Skeletal muscle tissue (tissue), 4 donors: ENCODE measurements around the gene ADAMTS12. TPM values are rescaled to one million over a fixed set of nuclear protein-coding genes. Genes with fewer than 3 reads are reported as not detected.
A peak's percentile ranks its signal among the peaks of the same experiment; 100 is the strongest.

ENCODE experiments used
- H3K27ac ChIP-seq: one replicate; pipeline ENCODE4 v1.7.0; 2013; ENCODE audit warnings: mild to moderate bottlenecking, low read depth, low read length, inconsistent platforms
- H3K27me3 ChIP-seq, 3 donors: one replicate each; pipeline ENCODE4 v1.7.0; 2013; ENCODE audit warnings: low read length in 3 of 3; ENCODE audit not compliant: control insufficient read depth in 3 of 3, insufficient read depth in 3 of 3
- H3K36me3 ChIP-seq, 3 donors: one replicate each; pipeline ENCODE4 v1.7.0; 2013; ENCODE audit warnings: low read length in 3 of 3; ENCODE audit not compliant: control insufficient read depth in 3 of 3, insufficient read depth in 3 of 3
- H3K4me1 ChIP-seq, 3 donors: one replicate each; pipeline ENCODE4 v1.7.0; 2013; ENCODE audit warnings: low read length in 3 of 3, mild to moderate bottlenecking in 3 of 3; ENCODE audit not compliant: control insufficient read depth in 3 of 3, insufficient read depth in 3 of 3
- H3K4me3 ChIP-seq, 3 donors: one replicate each; pipeline ENCODE4 v1.7.0; 2013; ENCODE audit warnings: low read length in 3 of 3
- H3K9ac ChIP-seq, 3 donors: one replicate each; pipeline ENCODE4 v1.7.0; 2013; ENCODE audit warnings: low read length in 3 of 3, mild to moderate bottlenecking in 3 of 3, moderate library complexity in 2 of 3, low read depth in 1 of 3
- H3K9me3 ChIP-seq, 3 donors: one replicate each; pipeline ENCODE4 v1.7.0; 2013; ENCODE audit warnings: low read length in 3 of 3; ENCODE audit not compliant: control insufficient read depth in 3 of 3
- total RNA-seq: library from RNA; depleted of rRNA; stranded (reverse); fragments of >200 nt; gene quantifications from one replicate; pipeline ENCODE4 v1.2.3, GENCODE V29; 2014
- donor health status: Osteomylitis.

Gene ADAMTS12
- total RNA-seq, 1 donor from 2014 or later: 19.3 TPM

- Histone ChIP-seq H3K9ac (no peak overlapping the region), H3K9me3 (no peaks in the 10 kb centered on the region), H3K4me1 (peaks cover 0 to 2% (median 0%) of the 10 kb centered on the region in 3 donors), H3K36me3 (no peaks in the 10 kb centered on the region), H3K4me3 (no peak overlapping the region), H3K27me3 (no peaks in the 10 kb centered on the region), H3K27ac (no peak overlapping the region)
Measured at GRCh38 chr5:33800241-33800950, 91.4 kb downstream of the ADAMTS12 start.

DNA sequence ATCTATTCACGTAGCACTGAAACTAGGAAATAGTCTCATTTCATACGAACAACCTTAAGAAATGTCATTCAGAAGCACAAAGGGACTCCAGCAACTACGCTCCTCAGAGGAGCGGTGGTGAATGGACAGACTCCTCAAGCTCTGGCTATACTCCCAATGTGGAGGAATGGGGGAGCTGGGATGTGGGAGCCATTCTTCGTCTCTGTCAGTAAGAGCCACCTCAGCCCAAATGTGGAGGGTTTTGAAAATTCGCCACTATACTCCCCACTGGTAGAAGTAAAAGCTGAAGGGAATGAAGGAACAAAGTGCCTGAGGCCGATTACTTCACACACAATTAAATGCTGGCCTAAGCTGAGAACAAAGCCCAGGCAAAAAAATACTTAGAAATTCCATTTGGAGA lies 96.3 kb downstream of the ADAMTS12 start:
- peaks cover 0 to 3% (median 0%) of the 10 kb centered on the region in 3 donors for H3K4me1 ChIP-seq
- H3K4me3 ChIP-seq: no peak overlapping the region
- H3K9ac ChIP-seq: no peak overlapping the region
- no peak overlapping the region for H3K27ac ChIP-seq
- no peaks in the 10 kb centered on the region for H3K27me3 ChIP-seq
- H3K9me3 ChIP-seq: no peaks in the 10 kb centered on the region
- no peaks in the 10 kb centered on the region for H3K36me3 ChIP-seq

DNA sequence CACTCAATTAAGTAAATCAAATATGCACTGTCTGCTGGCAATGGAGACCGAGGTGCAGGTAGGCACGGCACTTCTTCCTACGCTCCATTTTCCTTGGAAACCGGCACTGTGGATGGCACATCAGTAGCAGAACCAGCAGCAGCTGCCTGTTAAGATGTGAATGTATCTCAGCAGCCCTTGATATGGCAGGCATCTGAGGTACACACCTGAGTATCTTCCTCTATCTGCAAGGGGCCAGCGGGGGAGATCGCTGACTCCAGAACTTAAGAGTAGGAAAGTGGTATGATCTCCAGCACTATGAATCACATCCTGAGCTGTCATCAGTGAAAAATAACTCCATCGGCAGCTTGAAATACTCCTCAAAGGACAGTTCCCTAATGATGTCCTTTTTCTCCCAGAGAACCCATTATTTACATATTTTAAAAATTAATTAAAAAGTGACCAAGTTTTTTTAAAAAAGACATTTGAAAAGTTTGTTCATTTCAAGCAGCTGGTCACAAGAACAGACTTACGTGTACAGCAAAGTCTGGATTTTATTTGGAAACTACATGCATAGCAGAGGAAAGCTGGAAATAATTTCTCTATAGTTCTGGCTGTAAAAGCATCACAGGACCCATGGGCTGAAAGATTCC lies 97.1 kb downstream of the ADAMTS12 start:
- no peak overlapping the region for H3K27ac ChIP-seq
- H3K4me3 ChIP-seq: peak overlapping the region in 2 of 3 donors; percentile 13 to 48

GRCh38 chr5:33793836-33794549 lies 97.8 kb downstream of the ADAMTS12 start:
- H3K4me3 ChIP-seq: peak overlapping the region in 2 of 3 donors; percentile 13 to 48
- H3K27me3 ChIP-seq: no peaks in the 10 kb centered on the region
- H3K36me3 ChIP-seq: no peaks in the 10 kb centered on the region
- no peaks in the 10 kb centered on the region for H3K9me3 ChIP-seq
- H3K4me1 ChIP-seq: peaks cover 0 to 4% (median 3%) of the 10 kb centered on the region in 3 donors
- H3K27ac ChIP-seq: no peak overlapping the region
- H3K9ac ChIP-seq: no peak overlapping the region

More for the DNA sequence above, 97.1 kb downstream of the ADAMTS12 start:
- Histone ChIP-seq H3K9ac (no peak overlapping the region), H3K4me1 (peaks cover 0 to 3% (median 0%) of the 10 kb centered on the region in 3 donors), H3K27me3 (no peaks in the 10 kb centered on the region), H3K9me3 (no peaks in the 10 kb centered on the region), H3K36me3 (no peaks in the 10 kb centered on the region)

DNA sequence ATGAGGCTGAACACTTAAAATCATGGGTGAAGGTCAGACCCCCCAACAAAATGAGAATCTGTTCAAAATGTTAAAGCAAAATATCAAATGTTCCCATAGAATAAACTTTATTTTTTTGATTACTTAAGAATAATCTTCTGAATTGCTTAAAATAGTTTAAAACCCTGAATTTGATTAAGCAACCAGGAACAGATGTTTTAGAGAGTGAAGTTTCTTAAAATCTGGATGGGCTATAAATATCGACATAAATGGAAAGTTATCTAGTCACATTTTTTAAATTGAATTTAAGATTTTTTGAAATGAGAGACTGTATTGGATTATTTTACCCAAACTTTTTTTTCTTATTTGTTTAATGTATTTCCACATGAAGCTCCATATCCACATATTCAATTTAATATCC lies 98.5 kb downstream of the ADAMTS12 start:
- Histone ChIP-seq H3K27ac (no peak overlapping the region), H3K9ac (no peak overlapping the region), H3K4me3 (no peak overlapping the region), H3K27me3 (no peaks in the 10 kb centered on the region), H3K9me3 (no peaks in the 10 kb centered on the region), H3K4me1 (peaks cover 0 to 8% (median 3%) of the 10 kb centered on the region in 3 donors), H3K36me3 (no peaks in the 10 kb centered on the region)

DNA sequence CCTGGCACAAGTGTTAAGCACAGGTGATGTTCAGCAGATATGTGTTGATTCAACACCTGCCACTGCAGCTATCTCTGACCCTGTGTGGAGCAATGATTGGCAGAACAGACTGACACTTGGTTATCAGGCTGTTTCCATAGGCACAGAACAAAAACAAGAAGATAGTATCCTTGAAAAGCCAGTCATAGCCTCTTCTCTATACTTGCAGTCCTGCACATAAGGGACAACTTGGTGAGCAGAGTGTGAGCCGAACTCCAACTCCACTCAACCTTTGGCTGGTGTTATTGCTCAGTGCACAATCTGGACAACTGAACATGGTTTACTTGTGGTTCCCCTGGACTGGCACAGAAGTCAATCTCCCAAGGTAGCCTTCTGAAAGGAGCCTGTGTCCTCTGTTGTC lies 99.2 kb downstream of the ADAMTS12 start:
- no peaks in the 10 kb centered on the region for H3K9me3 ChIP-seq
- H3K4me1 ChIP-seq: peaks cover 0 to 8% (median 3%) of the 10 kb centered on the region in 3 donors
- no peak overlapping the region for H3K4me3 ChIP-seq
- H3K36me3 ChIP-seq: no peaks in the 10 kb centered on the region
- H3K27me3 ChIP-seq: no peaks in the 10 kb centered on the region
- H3K9ac ChIP-seq: no peak overlapping the region
- H3K27ac ChIP-seq: no peak overlapping the region

- Histone ChIP-seq H3K9me3 (no peaks in the 10 kb centered on the region), H3K27ac (no peak overlapping the region), H3K9ac (no peak overlapping the region), H3K36me3 (no peaks in the 10 kb centered on the region), H3K27me3 (no peaks in the 10 kb centered on the region), H3K4me1 (peaks cover 0 to 8% (median 0%) of the 10 kb centered on the region in 3 donors), H3K4me3 (no peak overlapping the region)
Measured at GRCh38 chr5:33789567-33789957, 102.2 kb downstream of the ADAMTS12 start.

GRCh38 chr5:33788922-33789566 lies 102.7 kb downstream of the ADAMTS12 start:
- Histone ChIP-seq H3K9ac (no peak overlapping the region), H3K9me3 (no peaks in the 10 kb centered on the region), H3K4me1 (peaks cover 0 to 8% (median 0%) of the 10 kb centered on the region in 3 donors), H3K27me3 (no peaks in the 10 kb centered on the region), H3K27ac (no peak overlapping the region), H3K4me3 (no peak overlapping the region), H3K36me3 (no peaks in the 10 kb centered on the region)

DNA sequence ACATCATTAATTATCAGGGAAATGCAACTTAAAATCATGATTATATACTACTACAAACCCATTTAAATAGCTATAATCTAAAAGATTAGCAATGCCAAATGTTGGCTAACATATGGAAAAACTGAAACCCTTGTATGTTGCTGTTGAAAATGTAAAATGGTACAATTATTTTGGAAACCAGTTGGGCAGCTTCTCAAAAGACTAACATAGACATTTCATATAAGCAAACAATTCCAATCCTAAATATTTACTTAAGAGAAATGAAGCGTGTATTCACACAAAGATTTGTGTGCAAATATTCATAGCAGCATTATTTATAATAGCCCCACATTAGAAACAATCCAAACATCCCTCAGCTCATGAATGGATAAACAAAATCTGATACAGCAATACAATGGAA lies 106.2 kb downstream of the ADAMTS12 start:
- Histone ChIP-seq H3K27ac (no peak overlapping the region), H3K36me3 (no peaks in the 10 kb centered on the region), H3K9me3 (no peaks in the 10 kb centered on the region), H3K9ac (no peak overlapping the region), H3K4me1 (peaks cover 0 to 8% (median 0%) of the 10 kb centered on the region in 3 donors), H3K4me3 (no peak overlapping the region), H3K27me3 (no peaks in the 10 kb centered on the region)
